GM18505 (cell line): ENCODE data around the gene NISCH.

Experiments
- ATAC-seq: cut with Tn5 transposase; IDR thresholded peaks from one replicate; pipeline ENCODE4 v1.9.1; 2021; ENCODE audit not compliant: unreplicated experiment
- POLR2A ChIP-seq: IDR thresholded peaks from 4 replicates; pipeline ENCODE4 v1.6.1; 2011; ENCODE audit warnings: borderline replicate concordance; ENCODE audit not compliant: insufficient read depth, insufficient read length; ENCODE audit errors: extremely low read depth

Gene NISCH

DNA sequence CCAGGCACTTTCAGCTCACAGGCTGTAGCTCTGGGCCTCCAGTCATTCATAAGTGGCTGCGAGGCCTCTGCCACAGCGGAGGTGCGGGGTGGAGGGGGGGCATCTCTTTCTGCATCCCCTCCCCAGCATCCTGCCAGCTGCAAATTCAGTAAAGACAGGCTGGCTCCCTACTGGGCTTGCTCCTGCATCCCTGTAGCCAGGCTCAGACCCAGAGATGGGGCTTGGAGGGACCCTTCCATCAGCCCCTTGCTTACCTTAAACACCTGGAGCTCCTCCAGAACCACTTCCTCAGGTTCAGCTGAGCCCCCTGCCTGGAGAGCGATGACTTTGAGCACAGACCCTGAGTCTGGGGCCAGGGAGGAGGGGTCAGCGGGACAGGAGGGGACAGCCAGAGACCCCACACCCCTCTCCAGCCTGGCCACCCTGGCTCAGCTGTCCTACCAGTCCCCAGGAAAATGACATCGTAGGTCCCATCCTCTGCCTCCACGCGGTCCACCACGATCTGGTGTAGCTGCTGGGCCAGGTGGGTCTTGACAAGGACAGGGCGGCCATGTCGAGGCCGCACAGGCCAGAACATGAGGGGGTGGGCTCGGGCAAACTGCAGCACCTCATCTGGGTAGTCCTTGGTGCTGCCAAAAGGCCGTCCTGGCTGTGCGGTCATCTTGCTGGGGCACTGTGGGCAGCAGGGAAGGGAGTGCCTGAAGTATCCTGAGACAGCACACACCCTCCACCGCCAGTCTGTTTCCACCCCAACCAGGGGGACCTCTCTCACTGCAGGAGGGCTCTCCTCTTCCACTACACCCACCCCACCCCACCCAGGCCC, 15.8 kb upstream of the NISCH start:
- no peak for TF ChIP-seq POLR2A
- ATAC-seq = no peak

- no peak for ATAC-seq
- TF ChIP-seq POLR2A = no peak
Measured at GRCh38 chr3:52440249-52440551, 15.2 kb upstream of the NISCH start.

DNA sequence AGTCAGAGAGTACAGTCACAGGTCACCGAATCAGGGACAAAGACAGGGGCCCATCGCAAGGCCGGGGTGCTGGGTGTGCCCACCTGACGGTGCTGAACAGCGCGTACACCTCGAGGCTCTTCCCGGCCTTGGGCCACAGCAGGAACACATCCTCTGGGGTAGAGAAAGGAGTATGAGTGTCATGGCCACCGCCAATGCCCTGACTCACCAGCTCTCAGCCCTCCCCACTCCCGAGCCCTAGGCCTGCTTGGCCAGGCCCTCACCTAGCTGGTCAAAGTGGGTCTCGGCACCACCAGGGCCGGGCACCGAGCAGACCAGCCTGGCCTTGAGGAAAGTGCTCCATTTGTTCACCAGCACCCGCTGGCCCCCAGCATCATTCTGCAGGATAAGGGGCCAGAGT, 14.7 kb upstream of the NISCH start:
- TF ChIP-seq POLR2A = no peak

DNA sequence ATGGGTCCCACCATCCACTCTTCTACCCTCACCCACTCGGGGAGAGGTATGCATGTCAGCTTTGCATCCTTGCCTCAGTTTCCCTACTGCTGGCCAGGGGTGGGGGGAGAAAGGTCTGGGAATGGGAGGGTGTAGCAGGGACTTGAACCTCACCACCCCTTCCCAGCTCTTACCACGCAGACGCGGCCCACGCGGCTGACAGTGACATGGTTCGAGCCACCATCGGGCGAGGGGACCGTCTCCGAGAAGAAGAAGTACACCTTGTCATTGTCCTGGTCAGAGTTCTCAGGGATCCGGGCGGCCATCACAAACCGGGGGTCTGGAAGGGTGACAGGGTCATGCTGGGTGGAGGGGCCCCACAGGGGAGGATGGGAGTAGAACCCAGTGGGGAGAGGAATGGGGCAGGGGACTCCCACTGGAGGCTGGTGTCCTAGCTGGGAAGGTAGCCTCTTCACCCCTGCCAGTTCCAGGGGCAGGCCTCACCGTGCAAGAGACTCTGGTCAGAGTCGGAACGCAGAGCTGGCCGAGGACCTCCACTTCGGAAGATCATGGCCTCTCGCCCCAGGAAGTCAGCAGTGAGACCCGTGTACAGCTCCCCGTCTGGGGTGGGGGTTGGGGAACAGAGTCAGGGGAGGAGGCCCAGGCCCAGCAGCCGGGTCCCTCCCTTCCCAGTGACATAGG, 14.2 kb upstream of the NISCH start:
- TF ChIP-seq POLR2A = no peak
- no peak for ATAC-seq

More for the DNA sequence above, 14.7 kb upstream of the NISCH start:
- no peak for ATAC-seq

- no peak for ATAC-seq
Measured at GRCh38 chr3:52441772-52442332, 13.6 kb upstream of the NISCH start.

GRCh38 chr3:52442409-52443267, 12.8 kb upstream of the NISCH start:
- no peak for TF ChIP-seq POLR2A
- ATAC-seq = no peak

More at GRCh38 chr3:52441772-52442332, 13.6 kb upstream of the NISCH start:
- TF ChIP-seq POLR2A = no peak

GRCh38 chr3:52443268-52443610, 12.2 kb upstream of the NISCH start:
- no peak for TF ChIP-seq POLR2A
- ATAC-seq = no peak

GRCh38 chr3:52443791-52444687, 11.4 kb upstream of the NISCH start:
- no peak for ATAC-seq
- TF ChIP-seq POLR2A = no peak

DNA sequence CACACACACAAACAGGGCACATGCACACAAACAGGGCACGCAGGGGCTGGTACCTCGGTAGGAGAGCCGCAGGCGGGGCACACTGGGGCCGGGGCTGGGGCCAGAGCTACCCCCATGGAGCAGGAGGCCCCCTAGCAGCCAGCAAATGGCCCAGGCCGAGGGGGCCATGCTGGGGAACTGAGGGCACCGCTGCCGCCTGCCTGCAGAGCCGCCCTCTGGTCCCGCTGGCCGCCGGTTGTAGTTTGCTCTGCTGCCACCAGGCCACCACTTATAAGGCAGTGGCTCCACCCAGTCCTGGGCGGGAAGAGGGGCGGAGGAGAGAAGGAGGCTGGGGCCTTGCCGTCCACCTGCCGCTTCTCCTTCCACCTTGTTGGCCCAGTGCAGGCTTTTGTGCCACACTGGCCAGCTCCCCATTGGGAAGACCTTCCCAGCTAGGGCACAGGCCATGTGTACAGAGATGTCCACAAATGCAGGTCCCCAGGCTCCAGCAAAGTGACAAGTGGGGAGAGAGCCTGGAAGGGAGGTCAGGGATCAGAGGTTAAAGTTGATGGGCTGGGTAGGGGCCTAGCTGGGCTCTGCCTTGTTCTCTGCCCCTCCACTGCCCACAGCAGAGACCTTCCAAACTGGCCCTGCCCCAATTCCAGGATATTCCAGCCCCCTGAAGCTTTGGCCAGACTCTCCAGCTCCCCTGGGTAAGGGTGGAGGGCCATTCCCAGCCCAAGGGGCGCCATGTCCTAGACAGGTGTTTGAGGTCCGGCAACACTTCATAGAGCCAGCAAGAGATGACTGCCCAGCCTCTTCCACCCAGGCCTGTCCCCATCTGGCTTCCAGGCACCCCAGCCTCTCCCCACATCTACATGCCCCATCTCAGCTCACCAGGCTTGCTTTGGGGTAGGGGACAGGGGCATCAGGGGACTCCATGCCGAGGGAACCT, 10.3 kb upstream of the NISCH start, which contains the start of gene SEMA3G:
SEMA3G (minus strand) TSS at position 244 of the 934 bp plus-strand sequence; CDS start at position 168, 76 bp downstream.
- TF ChIP-seq POLR2A = no peak
- ATAC-seq = peak; percentile 77

DNA sequence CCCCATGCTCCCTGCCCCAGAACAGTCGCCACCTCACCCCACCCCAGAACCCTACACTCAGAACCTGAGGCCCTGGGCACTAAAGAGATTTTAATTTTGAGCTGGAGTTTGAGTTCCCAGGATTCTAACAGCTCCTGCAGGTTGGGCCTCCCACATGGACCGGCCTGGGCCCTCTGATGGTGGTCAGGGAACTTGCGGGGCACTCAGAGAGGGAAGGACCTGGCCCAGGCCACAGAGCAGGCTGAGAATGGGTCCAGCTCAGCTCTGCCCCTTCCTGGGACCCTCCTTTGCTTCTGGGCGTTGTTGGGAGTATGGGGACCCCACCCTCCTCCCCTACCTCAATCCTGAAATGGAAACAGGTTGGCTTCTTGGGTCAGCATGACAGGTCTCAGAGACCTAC, 9.4 kb upstream of the NISCH start:
- TF ChIP-seq POLR2A = no peak
- no peak for ATAC-seq
